ENCODE results near the gene MAPRE2.
"Not testable (repeated sequence)": the region's sequence is repeated elsewhere in the genome, so short reads cannot be mapped to it uniquely, and the experiment has no call there.

MAPRE2 gene

DNA sequence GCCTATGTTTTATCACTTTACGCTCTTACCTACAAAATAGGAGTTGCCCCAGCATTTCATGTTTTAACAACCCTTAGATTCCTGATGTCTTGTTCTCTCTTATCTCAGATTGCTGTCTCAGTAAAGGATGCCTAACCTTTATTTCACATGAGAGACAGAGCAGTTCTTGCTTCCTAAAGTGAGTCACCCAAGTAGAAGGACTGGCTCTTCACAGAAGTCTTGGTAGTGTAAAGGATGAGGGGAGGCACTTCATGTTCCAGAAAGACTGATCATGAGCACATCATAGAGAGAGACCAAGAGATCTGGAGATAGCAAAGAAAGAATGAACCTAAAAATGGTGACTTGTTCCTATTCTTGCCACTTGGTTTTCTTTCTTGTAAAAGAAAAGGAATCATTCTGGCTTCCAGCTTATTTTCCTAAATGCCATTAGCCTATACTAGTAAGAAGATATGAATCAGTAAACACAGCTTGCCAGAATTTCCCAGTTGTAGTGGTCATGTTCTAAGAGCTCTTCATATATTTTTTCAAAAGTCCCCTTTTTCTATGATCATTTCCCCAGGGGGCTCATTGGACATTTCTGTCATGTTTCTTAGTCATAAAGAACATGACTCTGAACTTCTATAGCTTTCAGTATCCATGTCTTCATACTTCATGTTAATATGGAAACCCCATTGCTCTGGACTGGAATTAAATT lies 54.9 kb downstream of the MAPRE2 start:
- no peak for DNase-seq

DNA sequence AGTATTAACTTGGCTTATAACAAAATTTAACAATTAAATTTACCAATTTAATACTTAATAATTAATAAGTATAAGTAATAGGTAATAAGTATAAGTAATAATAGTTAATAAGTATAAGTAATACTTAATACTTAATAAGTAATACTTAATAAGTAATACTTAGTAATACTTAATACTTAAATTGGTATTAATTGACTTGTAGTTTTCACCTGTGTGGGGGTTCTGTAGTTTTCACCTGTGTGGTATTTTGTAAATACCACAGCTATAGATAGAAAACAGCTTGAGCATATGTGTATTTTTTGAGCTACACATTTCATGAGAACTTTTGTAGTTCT lies 55.4 kb downstream of the MAPRE2 start:
- DNase-seq: no peak

DNA sequence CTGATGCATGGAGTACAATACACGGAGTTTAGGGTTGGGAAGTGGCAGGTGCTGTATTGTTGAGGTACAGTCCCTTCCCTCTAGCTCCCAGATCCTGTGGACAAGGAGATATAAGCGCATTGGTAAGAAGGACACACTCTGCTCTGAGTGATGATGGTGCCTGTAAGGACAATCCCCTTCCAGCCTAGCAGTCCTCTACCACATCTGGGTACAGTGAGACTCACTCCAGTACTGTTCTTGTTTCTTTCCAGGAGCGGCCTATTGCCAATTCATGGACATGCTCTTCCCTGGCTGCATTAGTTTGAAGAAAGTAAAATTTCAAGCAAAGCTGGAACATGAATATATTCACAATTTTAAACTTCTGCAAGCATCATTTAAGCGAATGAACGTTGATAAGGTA lies 56.0 kb downstream of the MAPRE2 start:
- DNase-seq: no peak

DNA sequence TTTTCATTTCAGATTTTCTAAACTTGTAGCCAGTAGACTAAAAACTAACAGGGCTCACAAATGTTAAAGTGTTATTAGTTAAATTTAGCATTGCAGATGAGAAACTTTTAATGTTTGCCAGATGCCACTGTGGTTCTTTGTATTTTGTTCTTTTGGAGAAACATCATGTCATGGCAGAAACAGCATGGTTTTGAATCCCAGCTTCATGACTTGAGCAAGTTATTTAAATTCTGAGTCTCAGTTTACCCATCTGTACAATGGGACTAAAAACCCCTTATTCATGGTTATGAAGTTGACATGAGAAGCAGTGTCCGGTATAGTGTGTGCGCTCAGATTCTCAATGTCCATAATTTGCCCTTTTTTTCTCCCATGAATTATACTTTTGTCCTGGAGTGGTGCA lies 56.5 kb downstream of the MAPRE2 start:
- DNase-seq: no peak

DNA sequence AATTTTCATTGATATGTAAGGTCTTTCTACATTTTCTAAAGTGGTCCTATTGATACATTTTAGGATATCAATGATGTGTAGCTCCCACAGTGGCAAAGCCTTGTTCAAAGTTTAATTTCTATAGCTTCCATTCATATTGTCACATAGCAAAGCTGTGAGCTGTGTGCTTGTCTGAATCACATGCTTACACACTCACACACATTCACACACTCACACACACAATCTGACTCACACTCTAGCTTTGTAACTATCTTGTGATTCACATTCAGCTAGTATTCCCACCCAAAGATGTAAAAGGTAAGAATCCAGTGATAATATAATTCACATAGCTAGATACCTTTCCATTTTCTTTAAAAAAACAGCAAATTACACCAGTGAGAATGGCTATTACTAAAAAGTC lies 58.7 kb downstream of the MAPRE2 start:
- no peak for DNase-seq

DNA sequence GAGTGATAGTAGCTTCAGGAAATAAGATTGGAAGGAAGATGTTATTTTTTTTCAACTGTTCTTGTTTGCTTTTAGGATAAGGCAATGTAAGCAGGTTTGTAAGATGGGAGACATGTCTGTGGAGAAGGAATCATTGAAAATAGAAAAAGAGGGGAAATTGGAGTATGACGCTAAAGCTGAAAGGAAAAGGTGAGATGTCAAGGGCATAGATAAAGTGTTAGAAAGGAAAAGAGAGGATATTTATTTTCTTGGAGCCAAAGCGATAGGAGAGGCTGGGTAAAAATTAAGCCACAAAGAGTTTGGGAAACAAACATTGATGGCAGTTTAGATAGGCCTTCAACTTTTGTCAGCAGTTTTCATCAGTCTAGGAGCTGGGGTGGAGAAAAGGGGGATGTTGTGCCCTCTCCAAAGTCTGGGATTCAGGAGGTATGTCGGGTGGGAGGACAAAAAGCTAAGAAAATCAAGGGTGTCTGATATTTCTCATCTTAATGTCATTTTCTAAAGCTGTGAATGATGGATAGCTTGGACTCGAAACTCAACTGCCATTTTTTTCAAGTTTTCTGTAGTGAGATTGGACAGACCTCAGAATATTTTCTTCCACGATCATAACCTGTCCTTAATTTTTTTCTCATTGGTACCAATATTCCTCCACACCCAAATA lies 63.3 kb downstream of the MAPRE2 start:
- no peak for DNase-seq

DNA sequence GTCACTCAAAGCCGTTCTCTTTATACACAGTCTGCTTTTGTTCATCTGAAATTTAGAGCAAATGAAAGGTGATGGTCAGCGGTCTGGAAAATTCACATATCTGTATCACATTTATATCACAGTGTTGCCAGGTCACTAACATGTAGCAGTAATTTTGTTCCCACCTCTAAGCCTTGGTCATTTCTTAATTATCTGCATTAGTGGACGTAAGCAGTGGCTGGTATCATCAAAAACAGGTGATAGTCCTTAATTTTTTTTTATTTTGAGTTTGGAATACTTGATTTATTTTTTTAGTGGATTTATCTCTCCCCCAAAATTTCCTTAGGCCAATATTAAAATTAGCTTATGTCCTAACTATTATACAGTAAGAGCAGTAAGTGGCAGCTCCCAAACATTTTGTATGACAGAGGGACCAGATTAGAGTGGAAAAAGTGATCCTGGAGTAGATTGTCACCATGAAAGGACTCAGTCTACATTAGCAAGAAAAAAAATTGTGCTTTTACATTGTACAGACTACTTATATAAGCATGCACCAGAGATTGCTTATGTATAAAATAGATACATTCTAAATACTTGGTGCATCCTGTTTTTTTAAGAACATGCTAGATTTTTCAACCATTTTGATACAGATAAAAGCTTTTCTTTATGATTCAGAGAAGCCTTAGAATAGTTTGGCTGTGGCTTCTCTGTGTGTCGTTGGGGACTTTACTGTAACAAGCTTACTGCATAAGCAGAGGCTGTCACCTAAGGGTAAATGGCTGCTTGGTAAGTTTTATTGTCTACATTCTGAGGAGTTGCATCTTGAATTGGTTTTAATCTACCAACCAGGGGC lies 65.0 kb downstream of the MAPRE2 start:
- no peak for DNase-seq

DNA sequence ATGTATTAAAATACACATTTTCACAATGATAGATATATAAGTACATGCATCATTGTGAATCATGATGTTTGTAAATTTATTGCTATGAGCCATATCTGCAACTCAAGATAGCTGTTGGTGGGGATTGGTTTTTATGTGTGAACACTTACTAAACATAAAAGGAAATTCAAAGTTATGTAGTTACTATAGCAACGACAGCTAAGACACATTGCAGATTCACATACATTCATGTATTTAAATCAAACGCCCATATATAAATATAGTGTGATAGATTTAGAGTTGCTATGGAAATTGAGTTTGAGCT lies 65.6 kb downstream of the MAPRE2 start:
- DNase-seq: no peak

DNA sequence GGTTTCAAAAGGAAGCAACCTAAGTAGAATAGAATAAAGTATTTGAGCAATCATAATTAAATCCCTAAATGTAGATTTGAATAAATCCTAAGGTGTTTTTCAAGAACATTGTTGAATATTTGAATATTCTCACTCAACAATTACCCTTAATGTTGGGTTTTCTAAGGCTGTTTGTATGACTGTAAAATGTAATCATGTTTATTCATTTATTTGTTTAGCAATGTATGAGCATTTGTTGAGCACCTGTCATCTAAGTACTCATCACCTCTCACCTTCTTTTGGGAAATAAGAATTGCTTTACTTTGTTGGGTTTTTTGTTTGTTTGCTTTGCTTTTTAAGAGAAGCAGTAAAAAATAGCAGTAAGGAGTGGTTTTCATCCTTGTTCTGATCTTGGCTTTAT lies 66.0 kb downstream of the MAPRE2 start:
- DNase-seq: no peak

DNA sequence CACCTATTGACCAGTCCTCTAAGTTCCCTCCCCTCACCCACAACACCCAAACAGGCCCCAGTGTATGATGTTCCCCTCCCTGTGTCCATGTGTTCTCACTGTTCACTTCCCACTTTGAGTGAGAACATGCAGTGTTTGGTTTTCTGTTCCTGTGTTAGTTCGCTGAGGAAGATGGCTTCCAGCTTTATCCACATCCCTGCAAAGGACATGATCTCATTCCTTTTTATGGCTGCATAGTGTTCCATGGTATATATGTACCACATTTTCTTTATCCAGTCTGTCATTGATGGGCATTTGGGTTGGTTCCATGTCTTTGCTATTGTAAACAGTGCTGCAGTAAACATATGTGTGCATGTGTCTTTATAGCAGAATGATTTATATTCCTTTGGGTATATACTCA lies 66.9 kb downstream of the MAPRE2 start:
- DNase-seq: not testable (repeated sequence)

DNA sequence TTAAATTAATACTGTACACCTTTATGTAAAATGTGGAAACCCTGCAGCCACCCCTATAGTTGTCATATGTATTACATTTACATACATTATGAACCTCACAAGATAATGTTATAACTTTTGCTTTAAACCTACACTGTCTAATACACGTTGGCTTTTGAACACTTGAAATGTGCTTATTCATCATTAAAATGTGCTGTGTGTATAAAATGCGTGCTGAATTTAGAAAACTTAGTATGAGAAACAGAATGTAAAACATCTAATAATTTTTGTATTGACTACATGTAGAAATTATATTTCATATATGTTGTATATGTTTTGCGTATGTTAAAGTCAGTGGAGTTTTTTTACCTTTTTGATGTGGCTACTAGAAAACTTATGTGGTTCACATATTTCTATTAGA lies 68.8 kb downstream of the MAPRE2 start:
- no peak for DNase-seq

DNA sequence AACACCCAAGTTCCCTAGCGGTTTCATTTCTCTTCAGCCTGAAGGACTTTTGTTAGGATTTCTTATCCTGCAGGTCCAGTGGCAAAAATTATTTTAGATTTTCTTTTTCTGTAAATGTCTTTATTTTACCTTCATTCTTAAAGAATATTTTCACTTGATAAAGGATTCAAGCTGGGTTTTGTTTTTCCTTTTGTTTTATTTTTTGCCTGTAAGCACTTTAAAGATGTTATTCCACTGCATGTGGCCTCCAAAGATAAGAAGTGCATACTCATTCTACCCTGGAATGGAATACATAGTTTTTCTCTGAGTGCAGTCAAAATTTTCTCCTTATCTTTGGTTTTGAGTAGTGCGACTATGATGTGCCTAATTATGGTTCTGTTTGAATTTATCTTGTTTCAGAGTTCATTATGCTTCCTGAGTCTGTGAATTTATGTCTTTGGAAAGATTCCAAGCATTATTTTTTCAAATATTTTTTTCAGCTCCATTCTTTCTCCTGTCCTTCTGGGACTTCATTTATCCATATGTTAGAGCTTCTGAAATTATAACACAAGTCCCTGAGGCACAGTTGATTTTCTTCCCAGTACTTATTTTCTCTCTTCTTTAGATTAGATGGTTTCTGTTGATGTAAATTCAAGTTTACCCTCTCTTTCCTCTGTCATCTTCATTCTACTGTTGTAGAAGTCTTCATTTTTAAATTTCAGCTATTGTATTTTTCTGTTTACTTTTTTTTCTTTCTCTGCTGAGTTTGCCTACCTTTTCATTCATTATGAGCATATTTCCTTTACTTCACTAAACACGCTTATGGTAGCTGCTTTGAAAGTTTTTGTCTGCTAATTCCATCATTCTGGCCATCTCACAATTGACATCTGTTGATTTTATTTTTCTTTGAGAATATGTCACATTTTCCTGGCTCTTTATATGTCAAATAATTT lies 69.6 kb downstream of the MAPRE2 start:
- DNase-seq: no peak

DNA sequence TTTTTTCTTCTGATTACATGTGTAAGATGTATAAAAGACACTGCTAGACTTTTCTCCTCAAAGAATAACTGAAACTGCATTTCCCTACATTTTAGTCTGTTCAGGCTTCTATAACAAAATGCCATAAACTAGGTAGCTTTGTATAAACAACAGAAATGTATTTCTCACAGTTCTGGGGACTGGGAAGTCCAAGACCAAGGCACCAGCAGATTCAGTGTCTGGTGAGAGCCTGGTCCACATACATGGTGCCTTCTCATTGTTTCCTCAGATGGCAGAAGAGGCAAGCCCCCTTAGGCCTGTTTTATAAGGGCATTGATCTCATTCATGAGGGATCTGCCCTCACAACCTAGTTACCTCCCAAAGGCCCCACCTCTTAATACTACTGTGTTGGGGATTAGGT lies 71.5 kb downstream of the MAPRE2 start:
- DNase-seq: no peak

DNA sequence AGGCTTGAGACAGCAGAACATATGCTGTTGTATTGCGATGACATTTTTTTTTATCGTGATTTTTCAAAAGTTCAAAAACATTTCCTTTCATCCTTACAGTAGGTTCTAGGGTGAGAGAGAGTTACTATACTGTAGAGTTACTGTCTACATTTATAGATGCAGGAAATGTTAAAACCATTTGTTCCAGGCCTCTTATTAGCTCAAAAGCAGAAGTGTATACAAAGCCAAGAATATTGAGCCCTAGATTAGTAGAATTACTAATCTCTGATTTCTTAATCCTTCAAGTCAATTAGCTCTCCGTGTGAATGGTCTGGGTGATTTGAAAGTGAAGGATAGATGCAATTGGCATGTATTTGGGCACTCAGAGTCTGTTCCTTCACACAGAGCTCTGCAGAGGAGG lies 73.1 kb downstream of the MAPRE2 start:
- DNase-seq: no peak

DNA sequence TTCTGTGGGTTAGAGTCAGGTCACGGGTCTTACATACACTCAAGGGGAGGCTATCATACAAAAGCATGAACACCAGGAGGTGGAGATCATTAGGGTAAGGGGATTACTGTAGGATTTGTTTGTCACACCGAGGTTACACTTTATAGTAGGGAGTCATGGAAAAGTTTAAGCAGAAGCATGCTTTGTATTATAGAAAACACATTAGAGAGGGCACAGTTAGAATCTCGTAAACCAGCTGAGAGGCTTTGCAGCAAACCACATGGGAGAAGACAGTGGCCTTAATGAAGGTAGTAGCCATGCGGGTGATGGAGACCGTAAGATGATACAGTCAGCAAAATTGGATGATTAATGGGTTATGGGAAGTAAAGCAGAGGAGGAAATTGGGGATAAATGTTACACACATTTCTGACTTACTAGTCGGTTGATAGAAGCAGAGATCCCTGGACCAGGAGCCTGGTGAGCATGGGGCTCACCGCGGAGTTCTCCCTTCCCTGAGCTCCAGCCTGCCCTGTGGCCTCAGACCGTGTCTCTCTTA lies 75.6 kb downstream of the MAPRE2 start:
- DNase-seq: no peak

DNA sequence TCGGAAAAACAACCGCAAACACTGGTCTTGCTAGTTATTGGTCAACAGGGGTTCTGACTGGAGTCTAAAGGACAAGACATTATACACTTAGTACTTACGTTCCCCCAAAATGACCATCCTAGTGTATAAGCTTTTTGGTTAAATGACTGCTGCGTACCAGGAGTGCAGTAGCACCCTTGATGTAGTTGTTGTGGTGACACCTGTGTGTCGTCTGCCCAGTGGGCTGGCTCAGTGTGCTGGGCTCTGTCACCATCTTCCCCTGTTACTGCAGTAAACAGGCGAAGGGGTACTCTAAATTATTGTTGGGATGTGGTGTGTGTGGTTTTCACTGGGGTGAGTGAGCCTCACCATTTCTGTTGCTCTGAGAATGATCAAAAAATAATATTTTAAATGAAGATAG lies 76.2 kb downstream of the MAPRE2 start:
- no peak for DNase-seq

DNA sequence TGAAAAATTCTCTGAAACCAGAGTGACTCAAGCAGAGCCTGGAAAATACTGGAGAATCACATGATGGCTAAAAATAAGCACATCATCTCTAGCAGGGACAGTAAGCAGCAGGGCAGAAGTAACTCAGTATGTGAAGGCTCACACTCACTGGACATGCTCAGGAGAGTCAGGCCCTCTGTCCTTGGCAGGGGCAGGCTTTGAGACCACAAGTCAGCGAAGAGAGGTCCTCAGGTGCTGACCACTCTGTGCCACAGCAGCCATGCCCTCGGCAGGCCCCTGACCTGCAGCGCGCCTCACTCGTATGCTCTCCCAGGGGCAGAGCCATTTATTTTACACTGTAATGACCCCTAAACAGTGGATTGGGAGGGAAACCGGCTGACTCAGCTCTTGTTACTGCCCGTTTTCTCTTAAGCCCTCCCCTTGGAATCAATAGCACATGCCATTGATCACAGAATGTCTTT lies 76.8 kb downstream of the MAPRE2 start:
- DNase-seq: no peak

DNA sequence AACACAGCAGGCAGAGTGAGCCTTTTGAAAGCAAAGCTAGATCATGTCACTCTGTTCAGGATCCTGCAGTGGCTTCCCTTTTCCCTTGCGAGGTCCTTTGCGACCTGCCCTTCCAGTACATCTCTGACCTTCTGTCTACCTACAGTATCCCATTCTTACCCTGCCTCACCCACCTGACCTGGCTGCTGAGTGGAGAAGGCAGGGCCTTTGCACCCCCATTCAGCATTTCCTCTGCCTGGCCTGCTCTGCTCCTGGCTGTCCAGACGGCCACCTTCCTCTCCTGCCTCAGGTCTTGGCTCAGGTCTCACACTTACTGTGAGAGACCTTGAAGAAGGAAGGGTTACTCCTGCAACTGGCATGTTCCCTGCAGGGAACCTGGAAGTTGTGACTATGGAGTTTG lies 77.4 kb downstream of the MAPRE2 start:
- no peak for DNase-seq

DNA sequence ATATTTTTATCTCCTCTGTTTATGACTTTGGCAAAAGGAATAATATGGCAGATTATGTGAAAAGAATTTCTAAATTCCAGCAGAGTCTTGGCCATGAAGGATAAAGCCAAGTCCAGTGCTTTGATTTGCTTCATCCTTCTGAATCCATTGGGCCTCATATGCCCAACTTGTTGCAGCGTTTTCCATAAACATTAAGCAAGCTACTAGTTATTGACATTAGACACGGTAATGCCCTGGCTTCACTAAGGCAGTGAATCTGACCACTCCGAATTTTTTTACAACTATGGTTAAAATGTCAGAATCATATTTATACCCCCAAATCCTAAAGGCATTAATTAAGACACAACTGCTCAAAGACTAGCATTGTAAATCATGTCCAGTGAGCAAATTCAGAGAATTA lies 79.8 kb downstream of the MAPRE2 start:
- no peak for DNase-seq

DNA sequence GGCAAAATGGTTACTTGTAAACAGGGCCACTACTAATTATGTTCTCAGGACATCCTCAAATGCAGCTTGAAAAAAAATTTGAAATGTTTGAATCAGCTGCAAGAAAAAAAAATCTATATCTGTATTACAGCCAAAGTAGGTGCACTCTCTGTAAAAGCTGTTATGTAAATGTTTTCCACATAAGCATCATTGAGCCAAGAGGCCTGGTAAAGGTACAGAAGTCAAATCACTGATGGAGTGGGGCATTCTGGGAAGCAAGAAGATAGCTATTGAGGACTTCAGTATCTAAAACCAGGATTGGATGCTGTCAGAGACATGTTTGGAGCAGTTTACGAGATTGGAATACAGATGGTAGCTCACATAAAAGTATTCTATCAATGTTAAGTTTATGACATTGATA lies 80.3 kb downstream of the MAPRE2 start:
- DNase-seq: no peak

DNA sequence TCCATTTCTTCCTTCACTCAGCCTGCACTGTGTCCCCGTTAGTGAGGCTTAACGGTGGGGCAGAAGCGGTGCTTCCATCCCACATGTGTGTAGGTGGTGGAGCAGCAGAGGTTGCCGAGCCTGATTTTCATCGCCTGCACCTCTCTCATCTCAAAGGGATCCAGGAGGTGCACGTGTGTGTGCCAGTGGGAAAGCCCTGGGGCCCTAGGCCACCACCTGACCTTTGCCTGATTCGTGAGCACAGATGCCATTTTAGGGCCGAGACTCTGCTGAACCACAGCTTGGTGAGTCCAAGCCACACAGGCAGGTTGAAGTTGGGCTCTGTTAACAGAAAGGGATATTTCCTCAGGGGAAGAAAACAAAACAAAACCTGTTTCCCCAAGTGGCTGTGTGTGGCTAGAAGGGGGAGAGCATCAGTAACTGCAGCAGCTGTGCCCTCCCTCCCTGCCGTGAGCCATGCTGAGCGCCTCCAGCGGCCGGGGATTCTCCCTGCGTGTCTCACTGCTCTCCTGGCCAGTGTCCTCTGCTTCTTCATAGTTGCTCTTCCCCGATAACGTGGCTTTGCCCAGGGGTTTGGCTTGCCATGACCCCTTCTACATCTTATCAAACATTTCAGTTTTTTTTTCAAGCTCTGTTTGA lies 81.5 kb downstream of the MAPRE2 start:
- DNase-seq: no peak

DNA sequence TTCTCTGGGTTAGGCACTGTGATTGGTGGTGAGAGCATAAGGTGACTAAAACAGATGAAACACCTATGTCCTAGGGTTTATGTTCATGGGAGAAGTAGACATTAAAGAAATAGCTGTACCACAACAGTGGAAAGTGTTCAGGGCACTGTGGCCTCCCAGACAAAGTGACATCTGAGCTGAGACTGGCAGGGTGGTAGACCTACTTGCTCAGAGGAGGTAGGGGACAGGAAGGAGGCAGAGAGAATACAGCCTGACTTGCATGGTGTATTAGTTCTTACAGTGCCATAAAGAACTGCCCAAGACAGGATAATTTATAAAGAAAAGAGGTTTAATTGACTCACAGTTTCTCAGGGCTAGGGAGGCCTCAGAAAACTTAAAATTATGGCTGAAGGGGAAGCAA lies 82.6 kb downstream of the MAPRE2 start:
- DNase-seq: no peak

Data from left hindlimb (tissue), 1 donor.